GM21619 (cell line): ENCODE data around the gene PPP1R8.
"Not testable (repeated sequence)": the region's sequence is repeated elsewhere in the genome, so short reads cannot be mapped to it uniquely, and the experiment has no call there.

Experiments
- ATAC-seq: cut with Tn5 transposase; IDR thresholded peaks from one replicate; pipeline ENCODE4 v1.9.1; 2021; ENCODE audit not compliant: unreplicated experiment

The PPP1R8 gene

DNA sequence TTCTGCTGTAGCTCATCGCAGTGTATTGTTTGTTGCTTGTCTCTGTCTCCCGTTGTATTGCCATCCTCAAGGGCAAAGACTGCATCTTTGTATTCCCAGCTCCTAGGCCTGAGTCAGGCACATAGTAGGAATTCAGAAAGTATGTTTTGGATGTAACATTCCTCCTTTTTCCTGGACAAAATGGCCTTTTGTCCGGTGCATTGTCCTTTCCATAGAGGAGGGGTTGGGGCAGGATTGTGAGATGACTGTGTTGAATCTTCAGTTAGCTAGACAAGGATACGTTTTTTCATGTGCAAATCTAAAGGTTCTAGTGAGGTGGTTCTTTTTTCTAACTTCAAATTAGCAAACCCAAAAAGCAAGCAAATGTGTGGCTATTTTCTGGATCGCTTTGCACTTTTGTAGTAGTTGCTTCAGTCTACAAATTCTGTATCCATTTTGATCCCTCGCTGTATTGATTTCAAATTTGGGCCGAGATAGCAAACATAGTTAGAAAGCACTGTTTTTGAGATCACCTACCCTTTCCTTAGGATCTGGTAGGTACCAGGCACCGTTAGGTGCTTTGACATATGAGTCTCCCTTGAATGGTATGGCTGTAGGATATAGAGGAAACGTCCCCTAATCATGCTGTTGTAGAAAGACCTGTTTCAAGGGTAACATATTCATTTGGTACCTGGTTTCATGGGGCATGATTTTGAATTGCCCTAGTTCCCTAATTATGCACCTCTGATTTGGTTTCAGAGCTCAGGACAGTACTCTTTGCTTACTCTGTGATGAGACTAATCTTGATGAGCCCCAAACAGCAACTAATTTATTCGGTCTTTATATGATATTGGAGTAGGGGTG, 1.2 kb downstream of the PPP1R8 start:
- no peak for ATAC-seq

DNA sequence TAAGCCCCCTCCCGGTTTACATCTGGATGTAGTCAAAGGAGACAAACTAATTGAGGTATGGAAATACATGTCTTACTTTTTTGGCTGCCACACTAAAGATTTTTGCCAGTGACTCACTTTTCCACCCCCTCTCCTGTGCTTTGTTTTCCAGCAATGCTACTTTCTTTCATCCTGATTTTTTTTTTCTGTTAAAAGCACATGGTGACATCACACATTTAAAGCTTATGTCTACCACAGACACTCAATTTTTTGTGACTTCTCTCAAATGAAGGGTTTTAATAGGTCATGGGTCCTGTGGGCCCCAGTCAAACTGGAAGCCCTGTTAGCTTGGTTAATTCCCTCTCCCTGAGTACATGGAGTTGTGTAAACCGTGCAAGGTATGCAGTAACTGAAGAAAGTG, 2.2 kb downstream of the PPP1R8 start:
- no peak for ATAC-seq

DNA sequence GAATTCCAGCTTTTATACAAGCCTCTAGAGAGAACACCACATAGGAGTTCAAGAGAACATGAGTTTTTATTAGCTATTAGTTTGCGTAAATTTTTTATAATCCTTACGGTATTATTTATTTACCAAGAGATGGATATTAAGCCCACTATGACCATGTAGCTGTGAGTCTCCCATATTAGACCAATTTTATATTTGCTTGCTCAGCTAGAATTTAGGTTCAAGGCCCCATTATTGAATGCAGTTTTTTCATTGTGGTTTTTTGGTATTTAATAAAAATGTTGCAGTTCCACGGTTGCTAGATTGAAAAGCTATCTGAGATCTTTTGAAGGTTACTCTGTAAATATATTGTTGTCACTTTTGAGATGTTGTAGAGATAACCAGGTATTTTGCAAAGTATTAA, 2.9 kb downstream of the PPP1R8 start:
- ATAC-seq, result no peak

DNA sequence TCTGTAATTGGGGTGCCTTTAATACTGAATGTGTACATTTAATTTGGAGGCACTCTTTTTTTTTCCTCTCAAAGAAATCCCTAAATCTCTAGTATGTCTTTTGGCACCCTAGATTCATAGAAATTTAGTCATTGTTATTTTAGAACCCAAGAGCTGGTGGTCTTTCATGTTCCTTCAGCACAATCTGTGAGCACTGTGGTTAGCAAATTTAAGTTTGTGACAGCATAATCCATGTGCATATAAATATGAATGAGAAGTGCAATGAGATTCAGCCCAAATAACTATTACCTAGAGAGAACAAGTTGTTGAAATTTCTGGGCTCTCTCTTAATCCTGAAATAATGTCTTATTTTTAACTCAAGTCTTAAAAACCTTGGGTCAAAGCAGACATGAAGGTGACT, 4.5 kb downstream of the PPP1R8 start:
- no peak for ATAC-seq

DNA sequence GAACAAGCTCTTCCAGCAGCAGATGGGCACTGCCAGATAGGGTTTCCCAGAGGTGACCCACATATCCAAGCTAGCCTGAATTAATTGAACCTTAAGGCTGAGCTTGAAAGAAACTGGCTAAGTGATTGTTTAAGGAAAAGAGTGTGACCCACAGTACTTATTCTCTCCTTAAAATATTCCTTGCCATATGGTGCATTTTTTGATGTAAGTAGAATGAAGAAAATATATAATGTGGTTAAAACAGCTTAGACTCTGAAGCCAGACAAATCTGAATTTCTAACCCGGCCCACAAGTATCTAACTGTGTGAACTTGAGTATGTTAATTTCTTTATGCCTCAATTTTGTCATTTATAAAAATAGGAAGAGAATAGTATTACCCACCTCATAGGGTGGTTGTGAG, 4.9 kb downstream of the PPP1R8 start:
- ATAC-seq, result no peak

DNA sequence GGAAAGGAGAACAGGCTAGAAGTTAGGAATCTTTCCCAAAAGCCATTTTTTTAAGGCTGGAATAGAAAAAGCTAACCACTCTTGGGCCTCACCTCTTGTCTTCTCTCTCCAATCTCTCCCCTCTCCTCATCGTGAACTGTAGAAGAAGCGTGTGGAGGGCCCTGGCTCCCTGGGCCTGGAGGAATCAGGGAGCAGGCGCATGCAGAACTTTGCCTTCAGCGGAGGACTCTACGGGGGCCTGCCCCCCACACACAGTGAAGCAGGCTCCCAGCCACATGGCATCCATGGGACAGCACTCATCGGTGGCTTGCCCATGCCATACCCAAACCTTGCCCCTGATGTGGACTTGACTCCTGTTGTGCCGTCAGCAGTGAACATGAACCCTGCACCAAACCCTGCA, 19.4 kb downstream of the PPP1R8 start:
- no peak for ATAC-seq

DNA sequence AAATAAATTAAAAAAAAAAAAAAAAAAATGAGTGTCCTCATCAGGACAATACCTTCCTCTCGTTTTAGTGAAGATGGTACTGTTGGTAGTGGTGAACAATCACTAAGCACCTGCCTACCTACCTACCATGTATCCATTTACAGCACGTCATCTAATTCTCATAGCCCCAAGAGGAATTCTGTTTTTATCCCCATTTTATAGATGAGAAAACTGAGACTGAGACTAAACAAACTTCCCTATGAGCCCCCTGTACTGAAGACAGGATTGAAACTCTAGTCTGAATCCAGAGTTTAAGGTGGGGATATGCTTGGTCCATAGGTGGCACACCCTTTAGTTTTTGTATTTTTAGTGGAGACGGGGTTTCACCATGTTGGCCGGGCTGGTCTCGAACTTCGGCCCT, 24.5 kb downstream of the PPP1R8 start:
- ATAC-seq, result no peak

DNA sequence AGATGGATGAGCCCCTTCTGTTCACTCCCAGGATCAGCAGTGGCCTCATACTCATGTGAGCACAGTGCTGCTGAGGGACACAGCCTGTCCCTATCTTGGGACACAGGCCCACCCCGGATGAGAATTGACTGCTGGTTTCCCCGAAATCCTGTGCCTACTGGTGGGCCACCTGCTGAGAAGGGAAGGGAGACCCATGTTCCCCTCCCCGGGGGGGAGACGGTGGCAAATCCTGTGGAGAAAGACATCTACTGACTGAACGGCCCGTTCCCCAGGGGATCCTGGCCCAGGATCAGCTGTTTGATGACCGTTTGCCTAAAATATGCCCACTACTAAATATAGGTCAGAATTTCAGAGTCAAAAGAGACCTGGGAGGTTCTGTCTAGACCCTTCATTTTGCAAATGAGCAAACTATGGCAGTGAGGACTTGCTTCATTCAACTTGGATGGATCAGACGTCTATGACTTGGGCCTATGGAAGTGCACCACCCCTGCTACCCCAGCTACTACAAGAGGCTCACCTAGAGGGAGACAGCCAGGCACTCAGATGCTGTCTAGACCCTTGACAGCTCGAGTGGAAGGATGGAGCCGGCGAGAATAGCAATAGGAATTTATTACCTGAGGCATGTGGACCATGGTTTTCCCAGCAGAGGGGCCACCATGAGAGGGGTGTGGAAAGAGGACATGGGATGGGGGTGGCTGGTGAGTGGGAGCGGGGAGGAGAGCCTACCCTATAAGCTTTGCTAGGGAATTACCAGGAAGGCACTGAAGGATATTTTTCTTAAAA, 26.2 kb downstream of the PPP1R8 start:
- ATAC-seq, result no peak

DNA sequence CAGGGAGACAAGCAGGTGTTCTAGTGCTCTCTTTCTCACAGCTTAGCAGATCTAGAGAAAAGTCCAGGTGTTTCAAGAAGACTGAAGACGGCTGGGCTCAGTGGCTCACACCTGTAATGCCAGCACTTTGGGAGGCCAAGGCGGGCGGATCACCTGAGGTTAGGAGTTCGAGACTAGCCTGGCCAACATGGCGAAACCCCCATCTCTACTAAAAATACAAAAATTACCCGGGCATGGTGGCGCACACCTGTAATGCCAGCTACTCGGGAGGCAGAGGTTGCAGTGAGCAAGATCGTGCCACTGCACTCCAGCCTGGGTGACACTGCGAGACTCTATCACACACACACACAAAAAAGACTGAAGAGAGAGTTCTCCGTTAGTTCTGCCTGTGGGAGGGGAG, 27.0 kb downstream of the PPP1R8 start:
- ATAC-seq, result not testable (repeated sequence)

DNA sequence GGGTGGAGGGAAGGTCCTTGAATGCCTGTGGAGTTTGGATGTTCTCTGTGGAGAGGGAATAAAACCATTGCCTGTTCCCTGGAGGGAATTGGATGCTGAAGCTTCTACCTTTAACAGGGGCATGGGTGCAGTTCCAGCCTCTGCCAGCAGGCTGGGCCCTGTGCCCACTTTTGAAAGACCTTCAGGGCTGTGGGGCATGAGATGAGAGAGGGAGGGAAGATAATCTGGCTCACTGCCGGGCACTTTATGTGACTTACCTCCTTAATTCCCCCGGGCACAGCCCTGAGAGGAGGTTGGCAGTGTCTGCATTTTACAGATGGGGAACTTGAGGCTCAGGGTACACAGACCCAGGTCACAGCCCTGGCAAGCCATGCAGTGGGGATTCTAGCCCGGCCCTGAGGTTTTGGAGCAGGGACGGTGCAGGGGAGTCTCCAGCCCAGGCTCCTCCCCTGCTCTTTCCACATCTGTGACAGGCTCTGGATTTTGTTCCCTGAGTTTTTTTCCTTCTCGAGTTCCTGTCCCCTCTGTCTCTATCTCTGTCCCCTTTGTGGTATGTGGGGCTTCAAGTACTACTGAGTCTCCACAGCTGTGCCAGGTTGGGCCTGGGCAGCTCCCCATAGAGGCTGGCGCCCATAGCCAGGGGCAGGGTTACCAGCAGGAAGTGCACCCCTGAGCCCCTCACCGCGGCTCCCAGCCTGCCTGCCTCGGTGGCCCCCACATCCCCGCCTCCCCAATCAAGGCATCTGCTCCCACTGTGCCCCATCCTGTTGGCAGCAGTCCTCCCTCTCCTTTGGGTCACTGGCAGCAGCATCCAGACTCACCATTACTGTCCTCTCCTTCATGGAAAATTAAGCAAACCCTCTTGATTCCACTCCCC, 27.7 kb downstream of the PPP1R8 start:
- no peak for ATAC-seq

DNA sequence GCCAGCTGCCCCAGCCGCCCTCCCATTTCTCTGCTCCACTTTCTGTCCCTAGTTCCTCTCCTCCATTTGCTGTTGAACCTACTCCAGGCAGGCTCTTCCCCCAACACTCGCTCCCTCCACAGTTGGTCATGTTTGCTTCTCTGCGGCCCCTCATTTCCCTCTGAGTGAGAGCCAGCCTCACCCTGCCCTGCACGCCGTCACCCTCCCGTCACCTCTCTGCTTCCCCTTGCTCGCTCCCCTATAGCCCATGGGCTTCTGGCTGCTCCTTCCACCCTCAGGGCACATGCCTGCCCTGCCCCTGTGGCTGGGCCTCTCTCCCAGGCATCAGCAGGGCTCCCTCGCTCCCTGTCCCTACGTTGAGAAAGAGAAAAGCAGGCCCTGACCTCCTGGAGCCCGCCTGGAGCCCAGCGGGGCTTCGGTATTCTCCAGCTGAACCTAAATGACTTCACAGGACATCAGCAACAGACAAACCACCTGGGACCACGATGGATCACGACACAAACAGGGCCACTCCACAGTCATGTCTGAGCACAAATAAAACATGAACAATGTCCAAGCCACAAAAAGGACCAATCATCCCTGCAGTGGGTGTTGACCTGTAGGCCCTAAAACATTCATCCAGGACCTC, 28.5 kb downstream of the PPP1R8 start:
- ATAC-seq, result no peak

DNA sequence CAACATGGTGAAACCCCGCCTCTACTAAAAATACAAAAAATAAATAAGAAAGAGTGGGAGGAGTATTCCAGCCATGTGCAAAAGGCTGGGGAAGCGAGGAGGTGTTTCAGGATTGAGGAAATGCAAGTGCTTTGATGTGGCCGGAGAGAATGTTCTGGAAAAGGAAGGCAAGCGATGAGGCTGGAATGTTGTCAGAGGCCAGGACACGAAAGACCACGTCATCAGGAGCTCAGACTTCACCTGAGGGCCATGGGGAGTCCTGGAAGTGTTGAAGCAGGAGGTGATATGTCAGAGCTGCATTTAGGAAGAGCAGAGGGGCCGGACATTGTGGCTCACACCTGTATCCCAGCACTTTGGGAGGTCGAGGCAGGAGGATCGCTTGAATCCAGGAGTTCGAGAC, 30.9 kb downstream of the PPP1R8 start:
- no peak for ATAC-seq

DNA sequence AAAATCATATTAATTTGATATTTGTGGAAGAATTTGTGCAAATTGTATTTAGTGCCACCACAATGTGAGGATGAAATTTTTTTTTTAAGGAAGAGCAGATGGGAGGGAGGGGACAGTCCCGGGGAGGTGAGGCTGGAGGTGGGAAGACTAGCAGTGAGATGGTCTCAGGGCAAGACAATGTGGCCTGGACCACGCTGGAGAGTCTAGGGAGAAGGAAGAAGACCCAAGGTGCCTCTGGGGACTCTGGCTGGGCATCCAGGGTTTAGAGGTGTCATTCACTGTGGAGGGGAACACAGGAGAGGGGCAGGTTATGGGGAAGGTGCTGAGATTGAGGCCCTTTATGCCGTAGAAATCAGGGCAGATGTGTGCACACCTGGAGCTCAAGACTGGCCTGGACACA, 31.4 kb downstream of the PPP1R8 start:
- ATAC-seq, result no peak

DNA sequence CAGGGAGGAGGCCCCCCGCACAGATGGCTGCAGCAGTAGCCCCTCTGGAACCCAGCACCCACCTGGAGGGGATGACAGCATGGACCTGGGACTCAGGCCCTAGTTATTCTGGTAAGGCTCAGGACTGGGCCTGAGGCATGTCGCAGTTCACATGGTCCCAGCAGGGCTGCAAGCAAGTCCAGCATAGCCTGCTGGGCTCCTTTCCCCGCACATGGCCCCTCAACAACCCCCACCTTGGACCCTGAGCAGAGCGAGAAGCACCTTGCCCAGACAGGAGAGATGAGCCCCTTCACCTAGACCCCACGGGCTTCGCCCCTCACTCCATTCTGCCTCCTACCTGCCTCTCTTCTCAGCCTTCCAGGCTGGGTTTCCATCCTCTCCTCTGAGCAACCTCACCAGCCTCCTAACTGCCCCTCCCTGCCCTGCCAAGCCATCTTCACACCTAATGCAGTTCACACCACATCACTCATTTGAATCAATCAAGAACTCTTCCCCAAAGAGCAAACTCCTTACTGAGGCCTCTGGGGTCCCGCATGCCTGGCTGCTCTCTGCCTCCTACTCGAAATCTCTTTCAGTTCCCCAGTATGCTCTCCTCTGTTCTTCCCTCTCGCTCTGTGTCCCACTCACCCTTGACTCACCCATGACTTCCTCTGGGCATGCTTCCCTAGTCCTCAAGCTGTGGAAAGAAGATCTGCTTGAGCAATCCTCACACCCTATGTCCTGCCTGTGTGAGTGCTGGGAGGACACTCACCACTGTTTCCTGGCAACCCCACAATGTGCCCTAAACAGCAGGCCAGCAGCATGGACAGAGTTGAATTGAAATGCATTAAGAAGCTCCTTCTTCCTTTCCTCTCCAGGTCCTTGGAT, 32.3 kb downstream of the PPP1R8 start:
- ATAC-seq, result no peak

DNA sequence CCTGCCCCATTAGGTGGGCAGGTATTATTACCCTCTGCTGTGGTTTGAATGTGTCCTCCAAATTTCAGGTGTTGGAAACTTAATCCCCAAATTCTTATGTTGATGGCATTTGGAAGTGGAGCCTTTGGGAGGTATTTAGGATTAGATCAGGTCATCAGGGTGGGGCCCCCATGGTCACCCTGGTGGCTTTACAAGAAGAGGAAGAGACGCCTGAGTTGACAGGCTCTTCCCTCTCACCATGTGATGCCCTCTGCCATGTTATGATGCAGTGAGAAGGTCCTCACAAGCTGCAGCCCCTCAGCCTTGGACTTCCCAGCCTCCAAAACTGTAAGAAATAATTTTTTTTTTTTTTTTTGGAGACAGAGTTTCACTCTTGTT, 32.9 kb downstream of the PPP1R8 start:
- ATAC-seq, result no peak

DNA sequence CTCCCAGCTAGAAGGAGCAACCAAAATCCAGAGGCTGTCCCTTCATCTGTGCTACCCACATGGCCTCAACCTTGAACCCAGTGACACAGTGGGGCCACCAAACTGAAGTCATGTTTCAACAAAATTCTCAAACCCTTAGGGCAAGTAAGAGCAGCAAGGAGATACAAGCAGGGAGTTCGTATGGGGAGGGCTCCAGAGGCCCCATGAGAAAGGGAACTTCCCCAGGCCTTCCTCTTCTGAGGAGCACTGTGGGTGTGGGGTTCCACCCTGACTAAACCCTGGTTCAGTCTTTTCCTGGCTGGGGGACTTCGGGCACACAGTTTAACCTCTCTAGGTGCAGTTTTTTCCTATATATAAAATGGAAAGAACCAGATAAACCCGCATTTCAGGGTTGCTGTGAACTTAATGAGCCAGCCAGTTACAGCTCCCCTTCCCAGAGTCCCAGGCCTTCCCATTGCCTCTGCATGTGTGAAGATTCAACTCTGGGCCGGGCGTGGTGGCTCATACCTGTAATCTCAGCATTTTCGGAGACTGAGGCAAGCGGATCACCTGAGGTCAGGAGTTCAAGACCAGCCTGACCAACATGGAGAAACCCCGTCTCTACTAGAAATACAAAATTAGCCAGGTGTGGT, 33.8 kb downstream of the PPP1R8 start:
- ATAC-seq, result no peak

DNA sequence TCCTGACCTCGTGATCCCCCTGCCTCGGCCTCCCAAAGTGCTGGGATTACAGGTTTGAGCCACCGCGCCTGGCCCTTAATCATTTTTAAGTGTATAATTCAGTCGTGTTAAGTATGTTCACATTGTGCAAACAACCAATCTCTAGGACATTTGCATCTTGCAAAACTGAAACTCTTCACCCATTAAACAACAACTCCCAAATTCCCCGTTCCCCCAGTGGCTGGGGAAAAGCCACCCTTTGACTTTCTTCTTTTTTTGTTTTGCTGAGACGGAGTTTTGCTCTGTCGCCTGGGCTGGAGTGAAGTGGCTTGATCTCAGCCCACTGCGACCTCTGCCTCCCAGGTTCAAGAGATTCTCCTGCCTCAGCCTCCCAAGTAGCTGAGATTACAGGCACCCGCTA, 35.2 kb downstream of the PPP1R8 start:
- no peak for ATAC-seq

DNA sequence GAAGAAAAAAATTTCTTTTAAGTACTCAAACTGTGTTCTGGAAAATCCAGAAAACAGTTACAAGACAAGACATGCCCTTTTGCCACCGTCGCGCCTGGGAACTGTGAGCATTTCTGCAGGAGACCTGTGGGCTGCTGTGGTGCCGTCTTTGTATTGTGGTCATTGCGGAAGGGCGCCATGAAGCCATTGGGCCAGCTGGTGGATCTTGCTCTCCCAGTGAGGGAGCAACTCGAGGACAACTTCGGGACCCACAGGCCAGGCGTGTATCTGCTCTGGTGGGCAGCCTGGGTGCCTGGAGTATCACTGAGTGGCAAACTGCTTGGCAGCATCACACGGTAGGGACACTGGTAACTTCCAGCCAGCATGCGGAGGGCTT, 38.0 kb downstream of the PPP1R8 start:
- no peak for ATAC-seq

DNA sequence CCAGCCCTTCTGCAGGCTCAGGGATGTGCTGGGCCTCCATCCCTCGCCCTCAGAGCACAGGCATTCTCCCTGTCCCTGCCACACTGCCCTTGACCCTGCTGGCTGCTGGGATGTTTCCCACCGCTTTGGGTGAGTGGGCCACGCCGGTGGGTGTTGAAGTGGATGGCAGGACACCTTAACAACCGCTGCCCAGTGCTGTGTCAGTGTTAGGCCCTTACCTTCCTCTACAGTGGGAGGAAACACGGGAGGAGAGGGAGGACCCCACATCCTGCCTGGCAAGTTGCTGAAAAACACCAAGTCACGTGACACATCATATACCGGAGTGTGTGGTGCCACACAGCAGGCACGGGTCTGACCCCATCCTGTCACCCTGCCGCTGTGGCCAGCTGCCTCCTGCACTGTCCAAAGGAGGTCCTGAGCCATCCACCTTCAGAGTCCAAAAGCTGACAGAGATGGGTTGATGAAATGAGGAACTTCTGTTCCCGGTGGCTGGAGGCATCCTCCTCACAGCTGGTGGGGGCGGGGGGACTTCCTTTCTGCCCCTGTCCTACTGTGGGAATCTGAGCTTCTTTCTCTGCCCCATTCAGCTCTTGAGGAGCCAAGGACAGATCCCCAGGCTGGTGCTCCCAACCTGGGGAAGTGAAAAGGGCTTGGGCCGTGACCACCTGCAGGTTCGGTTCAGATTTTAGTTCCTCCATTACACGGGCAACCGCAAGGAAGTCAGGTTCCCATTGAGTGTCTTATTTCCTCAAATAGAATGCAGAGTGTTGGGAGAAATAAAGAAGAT, 38.5 kb downstream of the PPP1R8 start:
- no peak for ATAC-seq
